H9 (cell line): ENCODE data around the gene MXD4. TPM values are rescaled to one million over a fixed set of nuclear protein-coding genes. Genes with fewer than 3 reads are reported as not detected.

Experiments
- DNase-seq: peaks from one replicate; pipeline ENCODE4 v3.0.0-alpha.2; 2017
- H2AFZ ChIP-seq: one replicate; pipeline ENCODE4 v1.6.1; 2013; ENCODE audit warnings: mild to moderate bottlenecking, low read length, control low read depth, moderate library complexity
- H2AK5ac ChIP-seq: 2 replicates; pipeline ENCODE4 v1.6.1; 2013; ENCODE audit warnings: low read length, control low read depth, mixed read lengths; ENCODE audit not compliant: insufficient read length
- H2BK120ac ChIP-seq: one replicate; pipeline ENCODE4 v1.6.1; 2013; ENCODE audit warnings: low read depth, mild to moderate bottlenecking, low read length, control low read depth, inconsistent platforms; ENCODE audit not compliant: poor library complexity, severe bottlenecking
- H2BK12ac ChIP-seq: 2 replicates; pipeline ENCODE4 v1.6.1; 2013; ENCODE audit warnings: low read length, control low read depth, mixed read lengths, low read depth; ENCODE audit not compliant: insufficient read length
- H2BK15ac ChIP-seq: 2 replicates; pipeline ENCODE4 v1.6.1; 2013; ENCODE audit warnings: low read depth, low read length, control low read depth
- H2BK20ac ChIP-seq: one replicate; pipeline ENCODE4 v1.6.1; 2013; ENCODE audit warnings: low read depth, mild to moderate bottlenecking, low read length, control low read depth, inconsistent platforms; ENCODE audit not compliant: poor library complexity, severe bottlenecking
- H2BK5ac ChIP-seq: 2 replicates; pipeline ENCODE4 v1.6.1; 2013; ENCODE audit warnings: low read length, control low read depth, mixed read lengths; ENCODE audit not compliant: insufficient read length
- H3K14ac ChIP-seq: 2 replicates; pipeline ENCODE4 v1.6.1; 2013; ENCODE audit warnings: low read length, control low read depth; ENCODE audit not compliant: insufficient read depth
- H3K18ac ChIP-seq: 2 replicates; pipeline ENCODE4 v1.6.1; 2013; ENCODE audit warnings: low read depth, mild to moderate bottlenecking, mixed read lengths, low read length, control low read depth; ENCODE audit not compliant: insufficient read length
- H3K23ac ChIP-seq: 2 replicates; pipeline ENCODE4 v1.6.1; 2013; ENCODE audit warnings: low read length, control low read depth, mixed read lengths, low read depth; ENCODE audit not compliant: insufficient read length
- H3K23me2 ChIP-seq: 2 replicates; pipeline ENCODE4 v1.6.1; 2013; ENCODE audit warnings: low read depth, mild to moderate bottlenecking, mixed read lengths, low read length, control low read depth; ENCODE audit not compliant: insufficient read length, poor library complexity, severe bottlenecking
- H3K27ac ChIP-seq: 2 replicates; pipeline ENCODE4 v1.5.1; 2013; ENCODE audit warnings: low read length, control low read depth, mixed read lengths, low read depth; ENCODE audit not compliant: insufficient read length
- H3K27me3 ChIP-seq: 2 replicates; pipeline ENCODE4 v1.6.1; 2013; ENCODE audit warnings: low read length, control low read depth, inconsistent platforms; ENCODE audit not compliant: insufficient read depth
- H3K4ac ChIP-seq: 2 replicates; pipeline ENCODE4 v1.6.1; 2013; ENCODE audit warnings: low read depth, mild to moderate bottlenecking, control low read depth, inconsistent platforms, low read length, moderate library complexity
- H3K4me1 ChIP-seq: 2 replicates; pipeline ENCODE4 v1.6.1; 2013; ENCODE audit warnings: low read length, control low read depth, inconsistent platforms; ENCODE audit not compliant: insufficient read depth
- H3K4me2 ChIP-seq: 2 replicates; pipeline ENCODE4 v1.6.1; 2013; ENCODE audit warnings: low read length, control low read depth, mixed read lengths; ENCODE audit not compliant: insufficient read length, insufficient read depth
- H3K56ac ChIP-seq: 2 replicates; pipeline ENCODE4 v1.6.1; 2013; ENCODE audit warnings: low read depth, mild to moderate bottlenecking, mixed read lengths, low read length, control low read depth; ENCODE audit not compliant: insufficient read length
- H3K79me1 ChIP-seq: 2 replicates; pipeline ENCODE4 v1.6.1; 2013; ENCODE audit warnings: low read depth, mild to moderate bottlenecking, moderate library complexity, low read length, control low read depth, inconsistent platforms; ENCODE audit not compliant: insufficient read depth, poor library complexity, severe bottlenecking
- H3K79me2 ChIP-seq: 2 replicates; pipeline ENCODE4 v1.6.1; 2013; ENCODE audit warnings: low read length, control low read depth, inconsistent platforms; ENCODE audit not compliant: insufficient read depth
- H3K9ac ChIP-seq: 2 replicates; pipeline ENCODE4 v1.6.1; 2013; ENCODE audit warnings: low read length, control low read depth, mixed read lengths; ENCODE audit not compliant: insufficient read length; ENCODE audit errors: extremely low read depth
- H3K9me3 ChIP-seq: one replicate; pipeline ENCODE4 v1.6.1; 2013; ENCODE audit warnings: low read depth, low read length, inconsistent platforms; ENCODE audit not compliant: control insufficient read depth
- H3T11ph ChIP-seq: one replicate; pipeline ENCODE4 v1.6.1; 2013; ENCODE audit warnings: mild to moderate bottlenecking, low read length, control low read depth, inconsistent platforms
- H4K20me1 ChIP-seq: one replicate; pipeline ENCODE4 v1.6.1; 2013; ENCODE audit not compliant: control insufficient read depth, insufficient read length, insufficient read depth
- H4K5ac ChIP-seq: 2 replicates; pipeline ENCODE4 v1.6.1; 2013; ENCODE audit warnings: low read depth, mild to moderate bottlenecking, mixed read lengths, low read length, control low read depth; ENCODE audit not compliant: insufficient read length
- H4K8ac ChIP-seq: replicated peaks from 2 replicates; pipeline ENCODE4 v1.6.1; 2013; ENCODE audit warnings: low read length, control low read depth, mixed read lengths, low read depth; ENCODE audit not compliant: insufficient read length
- H4K91ac ChIP-seq: 2 replicates; pipeline ENCODE4 v1.6.1; 2013; ENCODE audit warnings: low read depth, mild to moderate bottlenecking, moderate library complexity, mixed read lengths, low read length, control low read depth; ENCODE audit not compliant: insufficient read length
- H3K27ac Mint-ChIP-seq, 3 experiments: 2 replicates in 2 of 3; 3 replicates in 1 of 3; pipeline ENCODE4 v1.8.0; 2020 to 2021; ENCODE audit warnings: mixed read lengths in 3 of 3, mild to moderate bottlenecking in 1 of 3, moderate library complexity in 1 of 3
- H3K27me3 Mint-ChIP-seq: 2 replicates; pipeline ENCODE4 v1.8.0; 2021; ENCODE audit warnings: low read depth, mild to moderate bottlenecking, moderate library complexity, mixed read lengths
- H3K36me3 Mint-ChIP-seq, 3 experiments: 2 replicates in 2 of 3; 3 replicates in 1 of 3; pipeline ENCODE4 v1.8.0; 2020 to 2021; ENCODE audit warnings: low read depth in 3 of 3, mixed read lengths in 3 of 3; ENCODE audit not compliant: insufficient read depth in 1 of 3
- H3K4me1 Mint-ChIP-seq, 2 experiments: 2 replicates each; pipeline ENCODE4 v1.8.0; 2020; ENCODE audit warnings: mixed read lengths in 2 of 2
- H3K4me3 Mint-ChIP-seq, 2 experiments: 2 replicates in 1 of 2; 3 replicates in 1 of 2; pipeline ENCODE4 v1.8.0; 2020 to 2021; ENCODE audit warnings: mild to moderate bottlenecking in 2 of 2, mixed read lengths in 2 of 2, moderate library complexity in 1 of 2
- H3K9me3 Mint-ChIP-seq, 2 experiments: 2 replicates in 1 of 2; 3 replicates in 1 of 2; pipeline ENCODE4 v1.8.0; 2020; ENCODE audit warnings: mild to moderate bottlenecking in 2 of 2, mixed read lengths in 2 of 2, moderate library complexity in 1 of 2
- CTCF ChIP-seq: fragments of 200-600 bp; sonication (generic); conservative IDR thresholded peaks from 3 replicates; pipeline ENCODE4 v1.8.0; 2021; ENCODE audit warnings: antibody characterized with exemption, mild to moderate bottlenecking
- WGBS: extraction: QIAGEN DNeasy Blood & Tissue Kit; methylation state at CpG from one replicate; pipeline ENCODE4 v1.1.7; 2013; ENCODE audit warnings: missing lambda C conversion rate, low lambda C conversion rate, mixed read lengths; ENCODE audit not compliant: insufficient read length; ENCODE audit errors: extremely low coverage; 5-methylcytosine and 5-hydroxymethylcytosine counted together
- total RNA-seq: library from RNA; stranded (reverse); gene quantifications from 2 replicates; pipeline ENCODE4 v1.2.1, GENCODE V29; 2021

MXD4 gene
- total RNA-seq, 1 experiment from 2014 or later = 24.1 TPM

GRCh38 chr4:2248821-2249261 lies 13.1 kb downstream of the MXD4 start:
- no peak overlapping the region for H3K4me3 Mint-ChIP-seq
- no peak overlapping the region for H3K56ac ChIP-seq
- 0 out of 7 replicates have a peak overlapping the region, but pooled peaks of 1 of the 3 experiments have one; percentile 12 for H3K27ac Mint-ChIP-seq
- H3K4me1 ChIP-seq = no peaks in the 10 kb centered on the region
- no peaks in the 10 kb centered on the region for H4K20me1 ChIP-seq
- no peak overlapping the region for H2BK12ac ChIP-seq
- H3K27me3 ChIP-seq = no peaks in the 10 kb centered on the region
- H4K5ac ChIP-seq = no peak overlapping the region
- no peak overlapping the region for H2BK5ac ChIP-seq
- no peak overlapping the region for H3K27ac ChIP-seq
- H3K79me2 ChIP-seq = no peaks in the 10 kb centered on the region
- H3K23me2 ChIP-seq = no peaks in the 10 kb centered on the region
- H2BK20ac ChIP-seq = no peak overlapping the region
- H3K4me1 Mint-ChIP-seq = peaks cover 0 to 7% of the 10 kb centered on the region in 2 experiments; a peak in 2 of 4 replicates
- no peak overlapping the region for H3K4ac ChIP-seq
- H3K4me2 ChIP-seq = no peak overlapping the region
- peaks cover 3 to 11% (median 4%) of the 10 kb centered on the region in 3 experiments for H3K36me3 Mint-ChIP-seq
- H2AK5ac ChIP-seq = no peak overlapping the region
- H3K14ac ChIP-seq = no peak overlapping the region; the same call in 1 of the 2 replicates
- no peaks in the 10 kb centered on the region for H3K79me1 ChIP-seq
- no peak overlapping the region for H3T11ph ChIP-seq
- peaks cover under 1% of the 10 kb centered on the region; the same call in 1 of the 2 replicates for H3K27me3 Mint-ChIP-seq
- H4K8ac ChIP-seq = no peak overlapping the region
- peaks cover 7 to 12% of the 10 kb centered on the region in 2 experiments for H3K9me3 Mint-ChIP-seq
- DNase-seq = no peak
- H3K9ac ChIP-seq = no peak overlapping the region
- H4K91ac ChIP-seq = no peak overlapping the region
- no peak overlapping the region for H2AFZ ChIP-seq
- WGBS = no CpG with 5 or more reads among the region's 10 CpGs
- H3K18ac ChIP-seq = no peak overlapping the region
- no peak overlapping the region for H2BK15ac ChIP-seq
- TF ChIP-seq CTCF = no peak
- H2BK120ac ChIP-seq = no peak overlapping the region
- no peak overlapping the region for H3K23ac ChIP-seq
- no peaks in the 10 kb centered on the region for H3K9me3 ChIP-seq
